ENCODE data around the gene TJP1.
"Not testable (repeated sequence)": the region's sequence is repeated elsewhere in the genome, so short reads cannot be mapped to it uniquely, and the experiment has no call there.

Gene TJP1

DNA sequence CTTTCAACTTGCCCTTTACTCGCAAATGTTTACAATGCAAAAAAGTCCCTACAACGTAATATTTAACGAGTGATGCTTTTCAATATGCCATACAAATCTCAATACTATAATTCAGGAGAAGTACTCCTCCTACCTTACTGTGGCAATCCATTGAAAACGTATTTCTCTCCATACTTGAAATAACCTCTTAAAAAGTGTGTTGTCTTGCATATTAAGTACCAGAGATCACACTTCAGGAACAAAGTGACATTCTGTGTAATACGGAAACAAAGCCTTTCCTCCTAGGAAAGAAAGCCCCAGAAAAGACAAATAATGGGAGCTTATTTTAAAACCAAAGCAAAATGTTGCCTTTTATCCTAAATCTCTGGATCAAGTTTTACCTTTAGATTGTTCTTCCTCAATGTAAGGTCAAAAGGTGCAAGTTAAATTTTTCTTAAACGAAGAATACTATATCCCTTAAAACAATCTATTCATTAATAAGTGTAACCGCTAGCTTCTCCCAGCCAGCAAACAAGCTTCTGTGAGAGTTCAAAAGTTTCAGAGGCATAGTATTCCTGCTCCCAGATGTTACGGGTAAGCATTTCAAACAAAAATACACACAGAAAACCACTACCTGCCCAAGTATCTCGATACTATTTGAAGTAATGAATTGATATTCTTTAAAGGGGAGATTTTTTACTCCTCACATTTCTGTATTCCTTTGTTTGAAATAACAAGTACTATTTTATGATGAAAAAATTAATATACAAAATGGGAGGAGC, 1.7 kb downstream of the TJP1 start:
- peak overlapping the region; percentile 93; the same call in 1 of the 2 replicates for H3K27ac ChIP-seq
- no peak for TF ChIP-seq CTCF (IDR thresholded peaks at IDR 0.05)
- no peak for TF ChIP-seq ZFX (IDR thresholded peaks at IDR 0.05; ENCODE audit: borderline replicate concordance)

DNA sequence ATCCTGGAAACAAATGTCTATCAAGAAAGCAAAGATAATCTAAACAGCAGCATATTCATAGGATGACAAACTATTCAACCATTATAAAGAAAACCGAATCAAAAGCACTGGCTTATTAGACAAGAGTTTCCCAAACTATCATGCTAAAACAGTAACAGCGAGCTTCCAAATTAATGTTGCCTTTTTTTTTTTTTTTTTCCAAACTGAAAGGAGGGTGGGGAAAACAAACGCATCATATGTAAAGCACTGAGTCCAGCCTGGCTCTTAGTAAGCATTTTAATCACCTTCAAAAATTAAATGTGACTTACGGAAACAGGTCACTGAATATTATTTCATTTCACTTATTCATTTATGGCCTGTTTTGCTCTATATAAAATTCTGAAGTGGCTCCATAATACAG, 2.3 kb downstream of the TJP1 start:
- H3K27ac ChIP-seq, result no peak overlapping the region
- TF ChIP-seq CTCF (IDR thresholded peaks at IDR 0.05), result no peak
- TF ChIP-seq ZFX (IDR thresholded peaks at IDR 0.05; ENCODE audit: borderline replicate concordance), result no peak

GRCh38 chr15:29818141-29818540, 4.1 kb downstream of the TJP1 start:
- TF ChIP-seq CTCF (IDR thresholded peaks at IDR 0.05) (no peak), ZFX (IDR thresholded peaks at IDR 0.05; ENCODE audit: borderline replicate concordance) (no peak)
- H3K27ac ChIP-seq, result no peak overlapping the region

DNA sequence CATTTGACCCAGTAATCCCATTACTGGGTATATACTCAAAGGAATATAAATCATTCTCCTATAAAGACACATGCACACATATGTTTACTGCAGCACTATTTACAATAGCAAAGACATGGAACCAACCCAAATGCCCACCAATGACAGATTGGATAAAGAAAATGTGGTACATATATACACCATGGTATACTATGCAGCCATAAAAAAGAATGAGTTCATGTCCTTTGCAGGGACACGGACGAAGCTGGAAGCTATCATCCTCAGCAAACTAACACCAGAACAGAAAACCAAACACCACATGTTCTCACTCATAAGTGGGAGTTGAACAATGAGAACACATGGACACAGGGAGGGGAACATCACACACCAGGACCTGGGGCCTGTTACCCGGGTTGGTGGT, 4.8 kb downstream of the TJP1 start:
- H3K27ac ChIP-seq, result not testable (repeated sequence)

DNA sequence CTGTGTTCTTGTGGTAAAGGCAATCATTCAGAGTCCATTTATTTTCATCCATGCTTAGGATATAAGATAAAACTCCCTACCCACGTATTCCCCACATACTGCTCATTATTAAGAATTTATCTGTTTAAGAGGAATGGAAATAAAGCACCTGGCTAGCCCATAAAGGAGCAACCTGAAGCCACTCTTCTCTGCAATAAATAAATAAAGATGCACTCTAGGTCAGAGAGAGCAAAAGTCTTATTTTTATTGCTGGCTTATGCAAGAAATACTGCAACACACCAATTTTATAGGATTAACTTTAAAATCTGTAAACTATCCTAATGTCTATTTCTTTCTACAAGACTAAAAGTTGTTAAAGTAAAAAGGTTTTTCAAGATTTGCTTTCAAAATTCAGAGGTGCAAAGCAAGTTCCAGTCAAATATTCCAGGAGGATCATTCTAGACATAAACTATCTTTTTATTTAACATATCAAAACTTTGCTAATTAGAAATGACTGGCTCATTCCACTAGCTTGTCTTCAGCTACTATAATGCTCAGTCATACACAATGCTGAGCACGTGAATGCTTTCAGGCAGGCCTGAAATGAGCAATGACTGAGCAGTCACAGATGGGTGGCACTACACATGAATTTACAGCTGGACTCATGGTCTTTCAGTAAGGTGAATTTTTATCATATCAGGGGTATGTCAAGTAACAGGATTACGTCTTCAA, 7.1 kb downstream of the TJP1 start:
- no peak for TF ChIP-seq CTCF (IDR thresholded peaks at IDR 0.05)
- no peak for TF ChIP-seq ZFX (IDR thresholded peaks at IDR 0.05; ENCODE audit: borderline replicate concordance)
- peak overlapping the region; percentile 10; the same call in 1 of the 2 replicates for H3K27ac ChIP-seq

GRCh38 chr15:29813009-29813408, 9.3 kb downstream of the TJP1 start:
- peak overlapping the region; percentile 66 for H3K27ac ChIP-seq
- no peak for TF ChIP-seq CTCF (IDR thresholded peaks at IDR 0.05)
- TF ChIP-seq ZFX (IDR thresholded peaks at IDR 0.05; ENCODE audit: borderline replicate concordance), result no peak

- TF ChIP-seq ZFX (IDR thresholded peaks at IDR 0.05; ENCODE audit: borderline replicate concordance), result no peak
- TF ChIP-seq CTCF (IDR thresholded peaks at IDR 0.05), result no peak
- peak overlapping the region; percentile 66 for H3K27ac ChIP-seq
Measured at GRCh38 chr15:29812384-29812694, 9.9 kb downstream of the TJP1 start.

All from 22Rv1 (cell line).